ENCODE results near the gene FPGS.

GRCh38 chr9:127791085-127791484 is 11.6 kb upstream of the FPGS start:
- no peak for TF ChIP-seq POLR2AphosphoS5 (IDR thresholded peaks at IDR 0.05)
- TF ChIP-seq, protein P1, sequence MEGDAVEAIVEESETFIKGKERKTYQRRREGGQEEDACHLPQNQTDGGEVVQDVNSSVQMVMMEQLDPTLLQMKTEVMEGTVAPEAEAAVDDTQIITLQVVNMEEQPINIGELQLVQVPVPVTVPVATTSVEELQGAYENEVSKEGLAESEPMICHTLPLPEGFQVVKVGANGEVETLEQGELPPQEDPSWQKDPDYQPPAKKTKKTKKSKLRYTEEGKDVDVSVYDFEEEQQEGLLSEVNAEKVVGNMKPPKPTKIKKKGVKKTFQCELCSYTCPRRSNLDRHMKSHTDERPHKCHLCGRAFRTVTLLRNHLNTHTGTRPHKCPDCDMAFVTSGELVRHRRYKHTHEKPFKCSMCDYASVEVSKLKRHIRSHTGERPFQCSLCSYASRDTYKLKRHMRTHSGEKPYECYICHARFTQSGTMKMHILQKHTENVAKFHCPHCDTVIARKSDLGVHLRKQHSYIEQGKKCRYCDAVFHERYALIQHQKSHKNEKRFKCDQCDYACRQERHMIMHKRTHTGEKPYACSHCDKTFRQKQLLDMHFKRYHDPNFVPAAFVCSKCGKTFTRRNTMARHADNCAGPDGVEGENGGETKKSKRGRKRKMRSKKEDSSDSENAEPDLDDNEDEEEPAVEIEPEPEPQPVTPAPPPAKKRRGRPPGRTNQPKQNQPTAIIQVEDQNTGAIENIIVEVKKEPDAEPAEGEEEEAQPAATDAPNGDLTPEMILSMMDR (IDR thresholded peaks at IDR 0.05): no peak
- no peak for TF ChIP-seq POLR2A (IDR thresholded peaks at IDR 0.05)
